Activated T-helper 2 cell treated with anti-CD3 and anti-CD28 coated beads, Interferon-gamma antibody, Interleukin-2, Interleukin-4, amounts not matched to agents 10 μg/mL and 5 μg/mL and 100 μg/mL, durations not matched to agents 14 hours and 24 hours and 36 hours (primary cell): ENCODE results near the gene CHODL. TPM values are rescaled to one million over a fixed set of nuclear protein-coding genes. Genes with fewer than 3 reads are reported as not detected.

Experiments used
- DNase-seq: peaks from one replicate; pipeline ENCODE4 v3.0.0; 2021; ENCODE audit warnings: low spot score
- H3K27ac Mint-ChIP-seq: one replicate; pipeline ENCODE4 v1.8.0; 2021; ENCODE audit warnings: mixed read lengths
- H3K27me3 Mint-ChIP-seq: one replicate; pipeline ENCODE4 v1.8.0; 2021; ENCODE audit warnings: low read depth, mixed read lengths
- H3K36me3 Mint-ChIP-seq: one replicate; pipeline ENCODE4 v1.8.0; 2021; ENCODE audit warnings: low read depth, mixed read lengths
- H3K4me1 Mint-ChIP-seq: one replicate; pipeline ENCODE4 v1.8.0; 2021; ENCODE audit warnings: low read depth, mixed read lengths
- H3K4me3 Mint-ChIP-seq: one replicate; pipeline ENCODE4 v1.8.0; 2021; ENCODE audit warnings: low read depth, mild to moderate bottlenecking, moderate library complexity, mixed read lengths
- H3K9me3 Mint-ChIP-seq: one replicate; pipeline ENCODE4 v1.8.0; 2021; ENCODE audit warnings: mixed read lengths
- intact Hi-C: fragments of 100-400 bp; cut with micrococcal nuclease; formaldehyde crosslinking; loops from one replicate; pipeline ENCODE4 v1.15.1; 2023
- total RNA-seq: library from RNA; stranded (reverse); gene quantifications from 2 replicates; pipeline ENCODE4 v1.2.3, GENCODE V29; 2022

The CHODL gene
- total RNA-seq, 1 donor from 2014 or later = not detected

DNA sequence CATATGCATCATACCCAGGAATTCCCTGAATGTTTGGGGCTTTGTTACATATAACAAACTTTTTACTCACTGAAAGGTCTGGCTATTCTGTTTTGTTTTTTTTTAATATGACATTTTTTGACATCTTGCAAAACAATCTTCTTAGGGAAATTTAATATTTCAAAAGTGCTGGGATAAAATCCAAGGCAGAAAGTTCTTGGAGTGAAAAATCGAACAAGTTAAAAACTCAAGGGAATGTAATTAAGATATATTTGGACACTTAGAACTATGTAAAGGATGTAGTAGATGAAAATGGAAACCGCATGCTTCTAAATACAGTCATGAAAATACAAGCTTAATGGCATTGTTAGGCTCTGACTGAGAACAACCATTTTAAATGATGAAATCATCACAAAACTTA is 8.6 kb downstream of the CHODL start:
- intact Hi-C loops = no loop called here
- Mint-ChIP-seq H3K27me3 (no peaks in the 10 kb centered on the region), H3K27ac (no peak overlapping the region), H3K9me3 (no peaks in the 10 kb centered on the region), H3K4me3 (no peak overlapping the region), H3K4me1 (no peaks in the 10 kb centered on the region), H3K36me3 (no peaks in the 10 kb centered on the region)
- DNase-seq = no peak

DNA sequence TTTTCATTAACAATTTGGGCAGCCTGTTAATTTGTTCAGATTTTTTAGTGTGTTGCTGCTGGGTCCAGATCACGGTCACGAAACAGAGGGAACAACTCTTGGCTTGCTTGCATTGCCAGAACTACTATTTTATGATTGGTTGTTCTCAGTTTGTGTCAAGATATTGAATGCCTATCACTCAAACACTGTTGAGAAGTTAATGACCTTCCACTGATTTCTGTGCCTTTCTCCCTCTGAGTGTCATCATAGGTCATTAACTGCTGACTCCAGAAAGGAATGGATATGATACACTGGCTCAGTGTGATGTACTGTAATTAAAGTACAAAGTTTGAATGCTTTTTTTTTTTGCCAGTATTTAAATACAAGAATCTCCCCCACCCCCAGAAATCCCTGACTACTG is 9.2 kb downstream of the CHODL start:
- Mint-ChIP-seq H3K27me3 (no peaks in the 10 kb centered on the region), H3K4me3 (no peak overlapping the region), H3K36me3 (no peaks in the 10 kb centered on the region), H3K27ac (no peak overlapping the region), H3K9me3 (no peaks in the 10 kb centered on the region), H3K4me1 (no peaks in the 10 kb centered on the region)
- no peak for DNase-seq
- intact Hi-C loops = no loop called here

DNA sequence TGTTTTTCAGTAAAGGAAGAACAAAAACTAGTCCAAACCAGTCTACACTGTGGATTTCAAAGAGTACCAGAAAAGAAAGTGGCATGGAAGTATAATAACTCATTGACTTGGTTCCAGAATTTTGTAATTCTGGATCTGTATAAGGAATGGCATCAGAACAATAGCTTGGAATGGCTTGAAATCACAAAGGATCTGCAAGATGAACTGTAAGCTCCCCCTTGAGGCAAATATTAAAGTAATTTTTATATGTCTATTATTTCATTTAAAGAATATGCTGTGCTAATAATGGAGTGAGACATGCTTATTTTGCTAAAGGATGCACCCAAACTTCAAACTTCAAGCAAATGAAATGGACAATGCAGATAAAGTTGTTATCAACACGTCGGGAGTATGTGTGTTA is 21.3 kb downstream of the CHODL start:
- intact Hi-C loops = no loop called here
- no peak for DNase-seq
- H3K27ac Mint-ChIP-seq = no peak overlapping the region
- no peaks in the 10 kb centered on the region for H3K36me3 Mint-ChIP-seq
- H3K27me3 Mint-ChIP-seq = no peaks in the 10 kb centered on the region
- H3K4me1 Mint-ChIP-seq = no peaks in the 10 kb centered on the region
- H3K4me3 Mint-ChIP-seq = no peak overlapping the region
- H3K9me3 Mint-ChIP-seq = peaks cover 15% of the 10 kb centered on the region

- no peaks in the 10 kb centered on the region for H3K27me3 Mint-ChIP-seq
- H3K4me1 Mint-ChIP-seq = no peaks in the 10 kb centered on the region
- DNase-seq = no peak
- intact Hi-C loops = no loop called here
- H3K4me3 Mint-ChIP-seq = no peak overlapping the region
- H3K36me3 Mint-ChIP-seq = no peaks in the 10 kb centered on the region
- H3K27ac Mint-ChIP-seq = no peak overlapping the region
- peaks cover 20% of the 10 kb centered on the region for H3K9me3 Mint-ChIP-seq
These were observed 22.9 kb downstream of the CHODL start for GRCh38 chr21:18267496-18267895.

GRCh38 chr21:18268906-18269305 is 24.3 kb downstream of the CHODL start:
- no peak overlapping the region for H3K27ac Mint-ChIP-seq
- peaks cover 20% of the 10 kb centered on the region for H3K9me3 Mint-ChIP-seq
- H3K4me3 Mint-ChIP-seq = no peak overlapping the region
- no peaks in the 10 kb centered on the region for H3K36me3 Mint-ChIP-seq
- no peaks in the 10 kb centered on the region for H3K4me1 Mint-ChIP-seq
- DNase-seq = no peak
- intact Hi-C loops = no loop called here
- H3K27me3 Mint-ChIP-seq = no peaks in the 10 kb centered on the region

- H3K27me3 Mint-ChIP-seq = no peaks in the 10 kb centered on the region
- H3K9me3 Mint-ChIP-seq = peaks cover 20% of the 10 kb centered on the region
- intact Hi-C loops = no loop called here
- H3K4me1 Mint-ChIP-seq = no peaks in the 10 kb centered on the region
- H3K27ac Mint-ChIP-seq = no peak overlapping the region
- H3K36me3 Mint-ChIP-seq = no peaks in the 10 kb centered on the region
- DNase-seq = no peak
- no peak overlapping the region for H3K4me3 Mint-ChIP-seq
These were observed 25.2 kb downstream of the CHODL start for GRCh38 chr21:18269856-18270255.

- DNase-seq = no peak
- H3K27me3 Mint-ChIP-seq = no peaks in the 10 kb centered on the region
- H3K9me3 Mint-ChIP-seq = peaks cover 15% of the 10 kb centered on the region
- H3K4me1 Mint-ChIP-seq = no peaks in the 10 kb centered on the region
- no peaks in the 10 kb centered on the region for H3K36me3 Mint-ChIP-seq
- no peak overlapping the region for H3K27ac Mint-ChIP-seq
- H3K4me3 Mint-ChIP-seq = no peak overlapping the region
- intact Hi-C loops = no loop called here
These were observed 28.8 kb downstream of the CHODL start for GRCh38 chr21:18273400-18273799.

GRCh38 chr21:18274370-18274769 is 29.7 kb downstream of the CHODL start:
- intact Hi-C loops = no loop called here
- no peak for DNase-seq
- H3K27ac Mint-ChIP-seq = no peak overlapping the region
- H3K4me1 Mint-ChIP-seq = no peaks in the 10 kb centered on the region
- H3K9me3 Mint-ChIP-seq = peaks cover 9% of the 10 kb centered on the region
- no peaks in the 10 kb centered on the region for H3K36me3 Mint-ChIP-seq
- no peak overlapping the region for H3K4me3 Mint-ChIP-seq
- no peaks in the 10 kb centered on the region for H3K27me3 Mint-ChIP-seq

DNA sequence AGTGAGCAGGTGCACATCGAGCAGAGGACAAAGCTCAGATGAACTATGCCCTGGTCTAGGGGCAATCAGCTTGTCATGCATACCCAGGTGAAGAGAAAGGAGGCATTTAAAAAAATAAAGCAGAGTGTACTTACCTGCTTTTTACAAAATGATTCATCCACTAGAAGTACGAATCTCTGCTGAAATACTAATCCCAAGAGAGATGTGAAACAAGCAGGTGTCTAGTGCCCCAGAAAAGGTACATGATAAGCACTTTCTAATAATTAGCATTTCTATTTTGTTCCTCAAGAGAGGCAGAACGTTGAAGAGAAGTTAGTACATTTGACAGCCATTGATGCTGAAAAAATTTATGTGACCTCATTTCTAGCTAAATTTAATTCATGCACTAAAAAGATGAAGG is 31.1 kb downstream of the CHODL start:
- H3K4me1 Mint-ChIP-seq = no peaks in the 10 kb centered on the region
- H3K27ac Mint-ChIP-seq = no peak overlapping the region
- intact Hi-C loops = no loop called here
- H3K36me3 Mint-ChIP-seq = no peaks in the 10 kb centered on the region
- no peaks in the 10 kb centered on the region for H3K27me3 Mint-ChIP-seq
- DNase-seq = no peak
- H3K4me3 Mint-ChIP-seq = no peak overlapping the region
- peaks cover 13% of the 10 kb centered on the region for H3K9me3 Mint-ChIP-seq

DNA sequence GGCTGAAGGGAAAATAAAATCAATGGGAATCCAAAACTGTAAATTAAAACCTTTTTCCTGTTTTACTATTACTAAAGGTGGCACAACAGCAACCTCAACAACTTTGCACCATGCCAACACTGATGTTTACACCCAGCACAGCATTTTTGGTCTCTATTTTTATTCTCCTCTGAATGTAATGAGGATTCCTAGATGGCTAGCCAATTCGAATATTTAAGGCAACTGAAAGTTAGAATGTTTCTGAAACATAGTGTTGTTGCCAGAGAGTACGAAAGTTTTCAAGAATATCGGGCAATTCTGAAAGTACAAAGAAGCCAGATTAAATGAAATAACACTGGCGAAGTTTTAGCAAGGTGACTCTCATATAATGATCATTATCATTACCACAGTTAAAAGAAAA is 40.7 kb downstream of the CHODL start:
- Mint-ChIP-seq H3K36me3 (no peaks in the 10 kb centered on the region), H3K27me3 (no peaks in the 10 kb centered on the region), H3K9me3 (peaks cover 10% of the 10 kb centered on the region), H3K27ac (no peak overlapping the region), H3K4me3 (no peak overlapping the region), H3K4me1 (no peaks in the 10 kb centered on the region)
- intact Hi-C loops = no loop called here
- no peak for DNase-seq

DNA sequence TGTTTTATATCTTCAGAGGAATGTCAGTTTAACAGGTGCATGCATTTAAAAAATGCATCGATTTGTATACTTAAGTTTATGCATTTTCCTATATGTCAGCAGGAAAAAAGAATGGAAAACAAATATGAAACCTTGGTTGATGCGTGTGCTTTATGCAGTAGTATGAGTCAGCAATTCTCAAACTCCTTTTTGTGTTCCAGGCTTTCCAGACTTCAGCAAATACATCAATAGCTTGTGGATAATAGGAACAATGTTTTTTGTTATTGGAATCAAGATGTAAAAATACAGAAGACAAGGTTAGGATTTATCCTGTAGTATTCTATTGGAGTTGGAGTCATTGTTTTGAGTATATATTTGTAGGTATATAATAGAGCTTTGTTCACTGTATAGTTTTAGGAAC is 45.2 kb downstream of the CHODL start:
- Mint-ChIP-seq H3K27ac (no peak overlapping the region), H3K27me3 (no peaks in the 10 kb centered on the region), H3K9me3 (no peaks in the 10 kb centered on the region), H3K4me1 (no peaks in the 10 kb centered on the region), H3K4me3 (no peak overlapping the region), H3K36me3 (no peaks in the 10 kb centered on the region)
- intact Hi-C loops = no loop called here
- DNase-seq = no peak

GRCh38 chr21:18294100-18294499 is 49.5 kb downstream of the CHODL start:
- H3K4me3 Mint-ChIP-seq = no peak overlapping the region
- H3K36me3 Mint-ChIP-seq = no peaks in the 10 kb centered on the region
- H3K4me1 Mint-ChIP-seq = no peaks in the 10 kb centered on the region
- H3K9me3 Mint-ChIP-seq = no peaks in the 10 kb centered on the region
- intact Hi-C loops = no loop called here
- DNase-seq = no peak
- no peaks in the 10 kb centered on the region for H3K27me3 Mint-ChIP-seq
- H3K27ac Mint-ChIP-seq = no peak overlapping the region

- Mint-ChIP-seq H3K27ac (no peak overlapping the region), H3K4me1 (no peaks in the 10 kb centered on the region), H3K36me3 (no peaks in the 10 kb centered on the region), H3K9me3 (no peaks in the 10 kb centered on the region), H3K27me3 (no peaks in the 10 kb centered on the region), H3K4me3 (no peak overlapping the region)
- no peak for DNase-seq
- intact Hi-C loops = no loop called here
These were observed 53.6 kb downstream of the CHODL start for GRCh38 chr21:18298228-18298627.
